WTC11 (cell line): Measurements from ENCODE around the gene SMAP1. TPM values are rescaled to one million over a fixed set of nuclear protein-coding genes. Genes with fewer than 3 reads are reported as not detected.
"Not testable (repeated sequence)": the region's sequence is repeated elsewhere in the genome, so short reads cannot be mapped to it uniquely, and the experiment has no call there.

ENCODE experiments used
- ATAC-seq: fragments of 200-7000 bp; cut with Tn5 transposase; 2 replicates; pipeline ENCODE4 v1.10.0; 2021; ENCODE audit warnings: mild to moderate bottlenecking, moderate library complexity
- CTCF ChIA-PET: fragments of 300-600 bp; sonication (Branson Sonifier 250); formaldehyde crosslinking; loops from one replicate; lab custom pipeline; 2021; ENCODE audit warnings: antibody characterized with exemption; lab: Charles Lee
- POLR2A ChIA-PET: fragments of 350-600 bp; sonication (Branson Sonifier 250); formaldehyde crosslinking; loops from one replicate; lab custom pipeline; 2021; ENCODE audit warnings: antibody characterized with exemption; lab: Charles Lee
- DNase-seq: peaks from one replicate; pipeline ENCODE4 v3.0.0; 2021; ENCODE audit warnings: low spot score
- H3K27ac Mint-ChIP-seq: 2 replicates; pipeline ENCODE4 v1.8.0; 2021; ENCODE audit warnings: mixed read lengths
- H3K27me3 Mint-ChIP-seq: 2 replicates; pipeline ENCODE4 v1.8.0; 2021; ENCODE audit warnings: low read depth, mild to moderate bottlenecking, moderate library complexity, mixed read lengths
- H3K36me3 Mint-ChIP-seq: 2 replicates; pipeline ENCODE4 v1.8.0; 2021; ENCODE audit warnings: mixed read lengths
- H3K4me1 Mint-ChIP-seq: 2 replicates; pipeline ENCODE4 v1.8.0; 2022; ENCODE audit warnings: mixed read lengths
- H3K4me3 Mint-ChIP-seq: 2 replicates; pipeline ENCODE4 v1.8.0; 2021; ENCODE audit warnings: mild to moderate bottlenecking, moderate library complexity, mixed read lengths
- H3K9me3 Mint-ChIP-seq: 2 replicates; pipeline ENCODE4 v1.8.0; 2021; ENCODE audit warnings: mixed read lengths
- ARID4B ChIP-seq: sonication (generic); formaldehyde crosslinking; IDR thresholded peaks from 2 replicates; pipeline ENCODE4 v1.8.0; 2023; ENCODE audit warnings: missing genetic modification reagents, mild to moderate bottlenecking, borderline replicate concordance
- ATF6 ChIP-seq: sonication (generic); formaldehyde crosslinking; IDR thresholded peaks from 2 replicates; pipeline ENCODE4 v1.8.1; 2023; ENCODE audit warnings: mild to moderate bottlenecking, missing genetic modification reagents
- CBFB ChIP-seq: sonication (generic); formaldehyde crosslinking; IDR thresholded peaks from 2 replicates; pipeline ENCODE4 v1.8.1; 2022; ENCODE audit warnings: mild to moderate bottlenecking, low read depth, missing genetic modification reagents
- ELF4 ChIP-seq: sonication (generic); formaldehyde crosslinking; IDR thresholded peaks from 2 replicates; pipeline ENCODE4 v1.8.1; 2022; ENCODE audit warnings: low read depth, mild to moderate bottlenecking, moderate library complexity, missing genetic modification reagents
- FOXJ3 ChIP-seq: sonication (generic); formaldehyde crosslinking; IDR thresholded peaks from 2 replicates; pipeline ENCODE4 v1.9.0; 2021; ENCODE audit warnings: missing genetic modification reagents, mild to moderate bottlenecking, borderline replicate concordance
- NFATC4 ChIP-seq: fragments of 250-450 bp; sonication (Bioruptor Pico); IDR thresholded peaks from 2 replicates; pipeline ENCODE4 v1.9.0; 2021; ENCODE audit warnings: mild to moderate bottlenecking
- OVOL2 ChIP-seq: fragments of 250-450 bp; sonication (Bioruptor Pico); IDR thresholded peaks from 2 replicates; pipeline ENCODE4 v1.9.0; 2021; ENCODE audit warnings: mild to moderate bottlenecking, borderline replicate concordance
- PRRX2 ChIP-seq: fragments of 250-450 bp; sonication (Bioruptor Pico); IDR thresholded peaks from 2 replicates; pipeline ENCODE4 v1.8.0; 2021; ENCODE audit warnings: mild to moderate bottlenecking
- SMAD4 ChIP-seq: sonication (generic); formaldehyde crosslinking; IDR thresholded peaks from 2 replicates; pipeline ENCODE4 v1.8.0; 2022; ENCODE audit warnings: mild to moderate bottlenecking, missing genetic modification reagents
- SOX15 ChIP-seq: fragments of 250-450 bp; sonication (Bioruptor Pico); IDR thresholded peaks from 2 replicates; pipeline ENCODE4 v1.9.0; 2021; ENCODE audit warnings: mild to moderate bottlenecking
- ZBTB43 ChIP-seq: sonication (generic); formaldehyde crosslinking; IDR thresholded peaks from 2 replicates; pipeline ENCODE4 v1.8.1; 2023; ENCODE audit warnings: mild to moderate bottlenecking, missing genetic modification reagents
- ZNF121 ChIP-seq: sonication (generic); formaldehyde crosslinking; IDR thresholded peaks from 2 replicates; pipeline ENCODE4 v1.8.0; 2023; ENCODE audit warnings: missing genetic modification reagents
- ZNF219 ChIP-seq: sonication (generic); formaldehyde crosslinking; IDR thresholded peaks from 2 replicates; pipeline ENCODE4 v1.8.0; 2023; ENCODE audit warnings: missing genetic modification reagents, mild to moderate bottlenecking, borderline replicate concordance
- ZNF232 ChIP-seq: sonication (generic); formaldehyde crosslinking; IDR thresholded peaks from 2 replicates; pipeline ENCODE4 v1.8.0; 2022; ENCODE audit warnings: mild to moderate bottlenecking, missing genetic modification reagents
- ZNF317 ChIP-seq: sonication (generic); formaldehyde crosslinking; IDR thresholded peaks from 2 replicates; pipeline ENCODE4 v1.8.1; 2023; ENCODE audit warnings: low read depth, mild to moderate bottlenecking, moderate library complexity, missing genetic modification reagents, borderline replicate concordance
- ZNF423 ChIP-seq: fragments of 250-450 bp; sonication (Bioruptor Pico); IDR thresholded peaks from 2 replicates; pipeline ENCODE4 v2.1.2; 2022; ENCODE audit warnings: mild to moderate bottlenecking, moderate library complexity
- ZNF425 ChIP-seq: fragments of 250-450 bp; sonication (Bioruptor Pico); conservative IDR thresholded peaks from 2 replicates; pipeline ENCODE4 v1.9.0; 2021; ENCODE audit warnings: mild to moderate bottlenecking
- ZSCAN18 ChIP-seq: fragments of 250-450 bp; sonication (Bioruptor Pico); IDR thresholded peaks from 2 replicates; pipeline ENCODE4 v2.1.2; 2022; ENCODE audit warnings: mild to moderate bottlenecking, moderate library complexity
- total RNA-seq: library from RNA; stranded (reverse); gene quantifications from 3 replicates; pipeline ENCODE4 v1.2.3, GENCODE V29; 2021

The SMAP1 gene
- total RNA-seq, 1 experiment from 2014 or later, result 29.0 TPM

- Mint-ChIP-seq H3K36me3 (peaks cover 20% of the 10 kb centered on the region), H3K9me3 (peaks cover 10% of the 10 kb centered on the region; the same call in 1 of the 2 replicates), H3K27me3 (no peaks in the 10 kb centered on the region), H3K4me1 (peaks cover 14% of the 10 kb centered on the region), H3K4me3 (no peak overlapping the region), H3K27ac (no peak overlapping the region)
- DNase-seq, result no peak
- ChIA-PET POLR2A (no interaction called here), CTCF (no interaction called here)
- no peak for ATAC-seq
- no peak for TF ChIP-seq FOXJ3 (CRISPR knock-in tag)
Observed at GRCh38 chr6:70764706-70765105, 97.0 kb downstream of the SMAP1 start.

GRCh38 chr6:70771351-70771750 is 103.7 kb downstream of the SMAP1 start:
- CTCF ChIA-PET, H3K4me1 Mint-ChIP-seq, POLR2A ChIA-PET, H3K27ac Mint-ChIP-seq, ATAC-seq, H3K27me3 Mint-ChIP-seq, H3K4me3 Mint-ChIP-seq, DNase-seq: not testable (repeated sequence)
- H3K36me3 Mint-ChIP-seq, result peaks cover 21% of the 10 kb centered on the region
- peaks cover 18% of the 10 kb centered on the region for H3K9me3 Mint-ChIP-seq

GRCh38 chr6:70779934-70780333 is 112.3 kb downstream of the SMAP1 start:
- no peak overlapping the region for H3K4me3 Mint-ChIP-seq
- TF ChIP-seq PRRX2 (CRISPR knock-in tag), result no peak
- TF ChIP-seq ZNF232 (CRISPR knock-in tag), result no peak
- no peak for TF ChIP-seq CBFB (CRISPR knock-in tag)
- TF ChIP-seq SOX15 (CRISPR knock-in tag), result no peak
- TF ChIP-seq ZNF423 (CRISPR knock-in tag), result no peak
- TF ChIP-seq ARID4B (CRISPR knock-in tag), result no peak
- no peak for TF ChIP-seq ZNF425 (CRISPR knock-in tag)
- no peak for TF ChIP-seq ELF4 (CRISPR knock-in tag)
- no peak for TF ChIP-seq ZNF317 (CRISPR knock-in tag)
- TF ChIP-seq, all 79 proteins: peak for 0
- peaks cover 3% of the 10 kb centered on the region; the same call in 1 of the 2 replicates for H3K27me3 Mint-ChIP-seq
- peaks cover 32% of the 10 kb centered on the region for H3K9me3 Mint-ChIP-seq
- no peak for DNase-seq
- H3K4me1 Mint-ChIP-seq, result no peaks in the 10 kb centered on the region
- H3K27ac Mint-ChIP-seq, result no peak overlapping the region
- POLR2A ChIA-PET, result no interaction called here
- H3K36me3 Mint-ChIP-seq, result peaks cover 25% of the 10 kb centered on the region
- CTCF ChIA-PET, result no interaction called here
- ATAC-seq, result no peak

GRCh38 chr6:70790483-70791224 is 123.0 kb downstream of the SMAP1 start:
- no peaks in the 10 kb centered on the region for H3K4me1 Mint-ChIP-seq
- H3K4me3 Mint-ChIP-seq, result no peak overlapping the region
- peaks cover 10% of the 10 kb centered on the region for H3K9me3 Mint-ChIP-seq
- no peak for DNase-seq
- no peaks in the 10 kb centered on the region for H3K27me3 Mint-ChIP-seq
- H3K27ac Mint-ChIP-seq, result no peak overlapping the region
- ChIA-PET POLR2A (no interaction called here), CTCF (no interaction called here)
- H3K36me3 Mint-ChIP-seq, result no peaks in the 10 kb centered on the region; the same call in 1 of the 2 replicates
- no peak for ATAC-seq
- no peak for TF ChIP-seq NFATC4 (CRISPR knock-in tag)
- TF ChIP-seq ZNF219 (CRISPR knock-in tag), result no peak
- TF ChIP-seq ZNF121 (CRISPR knock-in tag), result no peak
- TF ChIP-seq ATF6 (CRISPR knock-in tag), result no peak
- no peak for TF ChIP-seq OVOL2 (CRISPR knock-in tag)
- no peak for TF ChIP-seq ZBTB43 (CRISPR knock-in tag)
- no peak for TF ChIP-seq ZSCAN18 (CRISPR knock-in tag)
- TF ChIP-seq SMAD4 (CRISPR knock-in tag), result no peak
